A549 treated with CORT108297 at 1 μM for 4 hours (cell line): Measurements from ENCODE around the gene AKT1S1. TPM values are rescaled to one million over a fixed set of nuclear protein-coding genes. Genes with fewer than 3 reads are reported as not detected.

Source experiments
- total RNA-seq: library from RNA; stranded (reverse); fragments of 200-300 nt; extraction: Qiagen RNA extraction; gene quantifications from 5 replicates; pipeline ENCODE4 v1.2.3, GENCODE V29; 2022

The AKT1S1 gene
- total RNA-seq, result 66.3 to 120 TPM (median 113 TPM) in 5 replicates

DNA sequence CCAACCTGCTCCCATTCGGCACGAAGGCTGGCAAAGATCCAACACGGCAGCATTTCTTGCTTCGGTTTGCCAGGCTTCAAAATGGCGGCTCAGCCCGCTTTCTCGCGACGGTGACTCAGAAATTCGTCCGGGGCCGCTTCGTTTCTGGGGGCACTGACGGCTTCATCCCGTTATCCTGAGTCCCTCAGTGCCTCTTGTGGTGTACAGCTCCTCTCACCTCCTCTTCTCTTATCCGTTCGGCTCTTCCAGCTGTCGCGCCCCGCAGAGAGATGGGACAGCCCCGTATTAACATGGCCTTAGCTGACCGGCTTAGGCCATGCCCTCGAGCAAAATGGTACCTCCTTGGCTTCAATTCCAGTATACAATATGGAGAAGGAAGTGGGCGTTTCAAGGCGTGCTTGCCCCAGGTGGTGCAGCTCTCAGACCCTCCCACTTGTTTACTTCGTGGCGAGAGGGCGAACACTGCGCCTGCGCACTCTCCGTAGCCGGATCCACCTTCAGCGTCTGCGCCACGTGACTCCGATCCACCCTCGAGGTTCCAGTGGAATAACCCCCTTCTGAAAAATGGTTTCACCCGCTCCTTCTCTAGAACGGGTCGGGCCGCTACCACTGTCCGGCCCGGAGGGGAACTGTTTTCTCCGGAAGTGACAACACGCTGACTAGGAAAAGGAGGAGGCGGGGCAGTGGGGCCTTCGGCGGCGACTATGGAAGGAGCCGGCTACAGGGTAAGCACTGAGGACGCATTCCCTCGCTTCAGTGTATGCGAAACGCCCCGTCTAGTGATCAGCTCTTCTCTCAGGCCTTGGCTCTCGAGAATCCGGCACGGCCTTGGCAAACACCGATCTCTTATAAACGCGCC is at the start of gene AKT1S1, which contains the start of gene TBC1D17:
TSS of gene AKT1S1 (minus strand) at position 336 of the 859 bp plus-strand sequence. CDS start 4,060 bp downstream, outside the sequence.
TSS of gene TBC1D17 (plus strand) at position 683 of the 859 bp plus-strand sequence. CDS start at position 705, 22 bp downstream.

DNA sequence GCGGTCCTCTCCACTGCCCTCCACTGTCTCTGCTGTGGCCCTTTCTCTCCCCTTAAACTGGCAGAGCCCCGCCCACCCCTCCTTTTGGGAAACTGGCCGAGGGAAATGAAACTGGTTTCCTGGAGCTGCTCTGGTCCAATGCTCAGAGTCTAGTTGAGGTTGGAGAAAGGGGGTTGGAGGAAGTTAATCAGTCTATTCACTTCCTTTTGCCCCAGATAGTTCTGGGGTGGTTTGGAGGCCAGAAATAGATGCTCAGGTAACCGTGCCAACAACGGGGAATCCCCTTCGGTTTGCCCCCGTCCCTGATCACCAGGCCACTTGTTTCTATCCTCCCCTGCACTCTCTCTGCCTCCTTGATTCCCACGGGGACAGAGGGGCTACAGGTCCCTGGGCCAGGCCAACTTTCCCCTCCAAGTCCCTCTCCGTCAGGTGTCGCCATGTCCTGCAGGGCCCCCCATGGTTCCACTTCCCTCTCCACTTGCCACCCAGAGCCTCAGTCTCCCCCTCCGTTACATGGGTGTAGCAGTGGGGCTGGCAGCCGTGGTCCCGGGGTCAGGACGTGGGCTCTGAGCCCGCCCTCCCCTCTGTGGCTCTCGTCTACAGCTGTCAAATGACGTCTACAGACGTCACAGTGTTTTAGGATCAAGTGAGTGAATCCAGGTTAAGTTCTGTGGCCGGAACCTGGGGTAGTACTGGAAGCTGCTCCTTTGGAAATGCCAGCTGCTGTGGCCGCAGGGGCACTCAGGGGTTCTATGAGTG is 19.9 kb upstream of the AKT1S1 start, which contains the start of gene IL4I1:
TSS of gene IL4I1 (minus strand) at position 25 of the 759 bp plus-strand sequence. CDS start 727 bp downstream, outside the sequence.

DNA sequence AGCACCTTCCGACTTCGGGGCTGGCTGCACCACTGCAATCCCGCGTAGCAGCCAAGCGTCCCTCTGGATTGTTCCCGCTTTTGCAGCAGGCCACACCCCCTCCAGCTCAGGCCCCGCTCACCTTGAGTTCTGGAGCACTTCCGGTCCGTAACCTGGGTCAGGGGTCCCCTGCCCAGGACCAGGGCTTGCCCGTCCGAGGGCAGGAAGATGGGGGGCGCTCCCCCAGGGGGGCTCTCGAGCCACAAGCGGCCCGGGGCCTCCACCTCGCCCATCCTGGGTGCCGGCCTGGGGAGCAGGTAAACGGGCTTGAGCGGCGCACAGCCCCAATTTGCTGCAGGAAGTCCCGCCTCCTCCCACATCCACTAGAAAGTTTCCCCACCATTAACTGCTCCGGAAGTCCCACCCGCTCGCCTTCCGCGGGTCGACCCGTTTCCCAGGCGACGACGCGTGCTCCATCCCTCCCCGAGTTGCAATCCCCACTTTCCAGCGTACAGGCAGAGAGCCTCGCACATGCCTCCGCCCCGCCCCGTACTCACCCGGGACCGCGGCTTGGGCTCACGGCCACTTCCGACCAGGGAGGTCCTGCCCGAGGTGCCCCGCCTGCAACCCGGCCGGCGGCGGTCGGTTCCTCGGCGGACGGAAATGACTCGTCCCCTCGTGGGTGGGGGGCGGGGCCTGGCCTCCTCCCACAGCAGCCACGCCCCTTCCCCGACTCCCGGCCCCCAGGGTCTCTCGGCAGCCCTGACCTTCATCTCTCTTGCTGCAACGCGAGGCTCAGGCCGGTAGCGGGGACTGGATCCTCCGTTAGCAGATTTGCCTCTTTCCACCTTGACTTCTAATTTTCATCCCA is 10.0 kb downstream of the AKT1S1 start, which contains the start of gene PNKP:
TSS of gene PNKP (minus strand) at position 644 of the 850 bp plus-strand sequence. CDS start at position 272, 372 bp downstream.

DNA sequence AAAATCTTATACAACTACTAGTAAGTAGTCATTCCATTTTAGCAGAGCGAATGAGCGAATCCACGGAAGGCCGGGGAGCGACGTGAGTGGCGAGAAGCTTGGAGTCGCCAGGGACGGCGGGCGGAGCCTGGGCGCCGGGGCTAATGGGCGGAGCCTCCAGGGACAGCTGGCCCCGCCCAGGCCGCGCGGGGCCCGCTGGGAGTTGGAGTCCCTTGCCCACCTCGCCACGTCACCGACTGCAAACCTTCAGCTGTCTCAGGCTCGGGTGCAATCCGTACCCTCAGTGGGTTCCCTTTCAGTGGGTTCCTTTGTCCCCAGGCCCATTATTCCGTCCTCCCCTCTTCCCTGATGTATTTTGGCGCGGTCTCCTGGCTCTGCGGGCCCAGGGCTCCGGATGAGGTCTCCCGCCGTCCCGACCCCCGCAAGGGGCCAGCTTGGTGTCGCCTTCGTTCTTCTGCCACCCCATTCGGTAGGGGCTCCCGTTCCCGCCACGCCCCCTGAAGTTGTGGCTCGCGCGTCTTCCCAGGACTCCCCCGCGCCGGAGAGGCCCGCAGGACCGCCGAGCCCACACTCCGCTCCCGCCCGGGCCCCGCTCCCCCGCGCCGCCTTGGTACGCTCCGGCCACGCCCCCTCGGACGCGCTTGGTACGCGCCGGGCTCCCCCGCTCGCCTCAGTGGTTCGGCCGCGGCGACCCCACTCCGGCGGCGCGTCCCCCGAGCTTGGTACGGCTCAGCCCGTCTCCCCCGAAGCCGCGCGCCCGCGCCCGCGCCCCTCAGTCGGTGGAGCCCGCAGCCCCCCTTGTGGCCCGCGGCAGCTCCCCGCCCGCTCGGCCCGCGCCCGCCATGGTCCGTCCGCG is 26.4 kb downstream of the AKT1S1 start, which contains the start of gene PTOV1:
TSS of gene PTOV1 (plus strand) at position 673 of the 856 bp plus-strand sequence.

Other genes with a start within 250 kb of the AKT1S1 start
- 89.9 to 139 TPM (median 135 TPM) in 5 replicates for gene RRAS, start 237.2 kb downstream of the AKT1S1 start, total RNA-seq
- 45.2 to 75.9 TPM (median 67.4 TPM) in 5 replicates for gene SCAF1, start 235.1 kb downstream of the AKT1S1 start, total RNA-seq
- 102 to 117 TPM (median 111 TPM) in 5 replicates for gene IRF3, start 211.5 kb downstream of the AKT1S1 start, total RNA-seq
- 56.3 to 78.7 TPM (median 72.9 TPM) in 5 replicates for gene BCL2L12, start 211.4 kb downstream of the AKT1S1 start, total RNA-seq
- 387 to 457 TPM (median 414 TPM) in 5 replicates for gene PRMT1, start 200.1 kb downstream of the AKT1S1 start, total RNA-seq
- gene ADM5, start 187.8 kb downstream of the AKT1S1 start, total RNA-seq, result 3.4 to 6.5 TPM (median 6.0 TPM) in 5 replicates
- gene CPT1C, start 186.2 kb downstream of the AKT1S1 start, total RNA-seq, result 12.0 to 15.0 TPM (median 12.8 TPM) in 5 replicates
- gene TSKS, start 114.0 kb downstream of the AKT1S1 start, total RNA-seq, result not detected in 5 replicates
- 40.6 to 58.3 TPM (median 56.1 TPM) in 5 replicates for gene AP2A1, start 110.4 kb downstream of the AKT1S1 start, total RNA-seq
- gene FUZ, start 64.1 kb downstream of the AKT1S1 start, total RNA-seq, result 12.8 to 15.6 TPM (median 15.3 TPM) in 5 replicates
- 45.5 to 76.6 TPM (median 69.6 TPM) in 5 replicates for gene MED25, start 59.1 kb downstream of the AKT1S1 start, total RNA-seq
- gene PTOV1, start 26.2 kb downstream of the AKT1S1 start, total RNA-seq, result 106 to 161 TPM (median 152 TPM) in 5 replicates
- 40.8 to 62.1 TPM (median 54.2 TPM) in 5 replicates for gene PNKP, start 9.8 kb downstream of the AKT1S1 start, total RNA-seq
- 20.1 to 24.1 TPM (median 23.8 TPM) in 5 replicates for gene TBC1D17, start 347 bp upstream of the AKT1S1 start, total RNA-seq
- gene IL4I1, start 19.5 kb upstream of the AKT1S1 start, total RNA-seq, result 0.61 to 1.2 TPM (median 0.96 TPM) in 5 replicates
- 47.9 to 57.1 TPM (median 54.0 TPM) in 5 replicates for gene ATF5, start 51.9 kb upstream of the AKT1S1 start, total RNA-seq
- 74.2 to 98.4 TPM (median 95.7 TPM) in 5 replicates for gene NUP62, start 52.1 kb upstream of the AKT1S1 start, total RNA-seq
- gene SIGLEC11, start 83.8 kb upstream of the AKT1S1 start, total RNA-seq, result not detected in 5 replicates
- gene VRK3, start 148.0 kb upstream of the AKT1S1 start, total RNA-seq, result 39.7 to 45.9 TPM (median 41.5 TPM) in 5 replicates
- 6.8 to 11.0 TPM (median 10.0 TPM) in 5 replicates for gene ZNF473, start 148.7 kb upstream of the AKT1S1 start, total RNA-seq